ENCODE results near the gene TCERG1L.

GRCh38 chr10:131205556-131205955 lies 106.0 kb downstream of the TCERG1L start:
- no peak for TF ChIP-seq CTCF (IDR thresholded peaks at IDR 0.05)
- no peak for TF ChIP-seq POLR2A (IDR thresholded peaks at IDR 0.05)

Measured in Peyer's patch (tissue), 4 donors.